HepG2 (cell line): Measurements from ENCODE around the gene TMEM87A. TPM values are rescaled to one million over a fixed set of nuclear protein-coding genes. Genes with fewer than 3 reads are reported as not detected.
"Not testable (repeated sequence)": the region's sequence is repeated elsewhere in the genome, so short reads cannot be mapped to it uniquely, and the experiment has no call there.

Experiments
- ATAC-seq: fragments of 200-7000 bp; cut with Tn5 transposase; 3 replicates; pipeline ENCODE4 v1.9.1; 2020; ENCODE audit warnings: mild to moderate bottlenecking, moderate library complexity
- BruUV-seq: library from RNA; stranded (reverse); fragments of 400-500 nt; replicated peaks from 2 replicates; lab custom pipeline; 2021; lab: Mats Ljungman, UMichigan
- CTCF ChIA-PET: fragments of 300-600 bp; formaldehyde crosslinking; extraction: SDS; loops from one replicate; lab custom pipeline; 2021; ENCODE audit warnings: low total read pairs, inconsistent platforms, low intra/inter-chr PET ratio; lab: Yijun Ruan, JAX
- POLR2A ChIA-PET: fragments of 350-600 bp; sonication (Branson Sonifier 250); formaldehyde crosslinking; loops from one replicate; lab custom pipeline; 2020; ENCODE audit warnings: antibody characterized with exemption, inconsistent platforms; lab: Yijun Ruan, JAX
- DNase-seq: peaks from one replicate; pipeline ENCODE4 v3.0.0-alpha.2; 2015; ENCODE audit warnings: low spot score
- FAIRE-seq: peaks from 3 replicates; lab custom pipeline; 2011; peaks lifted over from hg19 to GRCh38; lab: Jason Lieb, UNC
- H2AFZ ChIP-seq: one replicate; pipeline ENCODE4 v1.6.1; 2011; ENCODE audit warnings: low read length, inconsistent platforms
- H3K27ac ChIP-seq: fragments of 300-600 bp; 3 replicates; pipeline ENCODE4 v1.8.0; 2011; ENCODE audit warnings: mixed run types, mild to moderate bottlenecking, mixed read lengths, low read length, inconsistent platforms; ENCODE audit not compliant: insufficient read depth; ENCODE audit errors: extremely low read length
- H3K27me3 ChIP-seq, 2 experiments: fragments of 200-600 bp in 1 of 2; 2 replicates in 1 of 2; 3 replicates in 1 of 2; pipeline versions ENCODE4 v1.6.0 to v1.8.0; 2011; ENCODE audit warnings: low read length in 2 of 2, mild to moderate bottlenecking in 2 of 2, moderate library complexity in 2 of 2, inconsistent platforms in 1 of 2; ENCODE audit not compliant: insufficient read depth in 2 of 2, control insufficient read depth in 1 of 2
- H3K36me3 ChIP-seq, 2 experiments: fragments of 200-600 bp in 1 of 2; replicated peaks in 1 of 2; 2 replicates in 1 of 2; 3 replicates in 1 of 2; pipeline versions ENCODE4 v1.5.1 to v1.8.0; 2011; ENCODE audit warnings: low read length in 2 of 2, inconsistent platforms in 1 of 2; ENCODE audit not compliant: insufficient read depth in 2 of 2, control insufficient read depth in 1 of 2
- H3K4me1 ChIP-seq: 2 replicates; pipeline ENCODE4 v1.5.1; 2012; ENCODE audit warnings: low read length, inconsistent platforms; ENCODE audit not compliant: insufficient read depth
- H3K4me2 ChIP-seq: 2 replicates; pipeline ENCODE4 v1.6.0; 2011; ENCODE audit warnings: low read depth, low read length, inconsistent platforms
- H3K4me3 ChIP-seq, 3 experiments: fragments of 200-600 bp in 1 of 3; sonication (generic), shearing (Covaris generic) in 1 of 3; replicated peaks in 1 of 3; 2 replicates each; pipeline ENCODE4 v1.5.1; 2011 to 2016; ENCODE audit warnings: low read length in 3 of 3, inconsistent platforms in 2 of 3, low read depth in 2 of 3, mild to moderate bottlenecking in 2 of 3, control low read depth in 1 of 3, mixed read lengths in 1 of 3; ENCODE audit not compliant: insufficient read depth in 1 of 3
- H3K79me2 ChIP-seq: one replicate; pipeline ENCODE4 v1.6.1; 2011; ENCODE audit warnings: low read length, inconsistent platforms; ENCODE audit not compliant: insufficient read depth
- H3K9ac ChIP-seq: 2 replicates; pipeline ENCODE4 v1.6.0; 2011; ENCODE audit warnings: mild to moderate bottlenecking, low read depth, low read length, inconsistent platforms; ENCODE audit not compliant: insufficient read depth
- H3K9me3 ChIP-seq: 2 replicates; pipeline ENCODE4 v1.5.1; 2012; ENCODE audit warnings: mild to moderate bottlenecking, low read length
- H4K20me1 ChIP-seq: 2 replicates; pipeline ENCODE4 v1.6.0; 2011; ENCODE audit warnings: inconsistent platforms, mild to moderate bottlenecking, low read length, moderate library complexity; ENCODE audit not compliant: insufficient read depth
- FOXC1 ChIP-seq: sonication (generic); formaldehyde crosslinking; IDR thresholded peaks from 2 replicates; pipeline ENCODE4 v1.8.0; 2022; ENCODE audit warnings: mild to moderate bottlenecking, missing genetic modification reagents, borderline replicate concordance
- GFI1 ChIP-seq: sonication (generic); formaldehyde crosslinking; IDR thresholded peaks from 2 replicates; pipeline ENCODE4 v1.5.0; 2020; ENCODE audit warnings: missing genetic modification reagents, mild to moderate bottlenecking, borderline replicate concordance
- KDM1A ChIP-seq: IDR thresholded peaks from 2 replicates; pipeline ENCODE4 v1.6.1; 2016; ENCODE audit warnings: missing compliant biosample characterization
- NFYC ChIP-seq: IDR thresholded peaks from 2 replicates; pipeline ENCODE4 v1.6.1; 2016; ENCODE audit warnings: missing genetic modification reagents, missing compliant biosample characterization
- POLR2AphosphoS5 ChIP-seq: IDR thresholded peaks from 2 replicates; pipeline ENCODE4 v1.6.1; 2012; ENCODE audit warnings: low read depth, low read length
- RBFOX2 ChIP-seq: fragments of 200-400 bp; formaldehyde crosslinking; IDR thresholded peaks from 2 replicates; pipeline ENCODE4 v1.6.1; 2017; ENCODE audit warnings: low read depth, mild to moderate bottlenecking, low read length
- RBM39 ChIP-seq: fragments of 200-400 bp; formaldehyde crosslinking; IDR thresholded peaks from one replicate; pipeline ENCODE4 v1.6.1; 2018; ENCODE audit warnings: antibody characterized with exemption, mild to moderate bottlenecking, low read depth, low read length; ENCODE audit not compliant: poor library complexity, severe bottlenecking
- SCMH1 ChIP-seq: sonication (generic); formaldehyde crosslinking; IDR thresholded peaks from 2 replicates; pipeline ENCODE4 v1.9.0; 2021; ENCODE audit warnings: missing genetic modification reagents, mild to moderate bottlenecking, borderline replicate concordance
- TBL1XR1 ChIP-seq: fragments of 150-350 bp; IDR thresholded peaks from 2 replicates; pipeline ENCODE4 v1.6.1; 2014; ENCODE audit warnings: borderline replicate concordance, low read length; ENCODE audit not compliant: partially characterized antibody
- TCF7 ChIP-seq: sonication (generic); IDR thresholded peaks from 2 replicates; pipeline ENCODE4 v1.6.1; 2016; ENCODE audit warnings: antibody characterized with exemption, low read depth
- ZNF562 ChIP-seq: sonication (generic); formaldehyde crosslinking; IDR thresholded peaks from 2 replicates; pipeline ENCODE4 v1.8.0; 2022; ENCODE audit warnings: missing genetic modification reagents, borderline replicate concordance
- ZNF644 ChIP-seq: IDR thresholded peaks from 2 replicates; pipeline ENCODE4 v1.6.1; 2016; ENCODE audit warnings: low read depth
- WGBS: methylation state at CpG from one replicate; pipeline ENCODE4 v1.1.6; 2017; ENCODE audit warnings: low lambda C conversion rate; 5-methylcytosine and 5-hydroxymethylcytosine counted together
- in situ Hi-C: cut with HindIII; loops from 2 replicates; pipeline ENCODE4 v1.10.0; 2017; ENCODE audit warnings: low pct_unique_long_range_greater_than_20kb; ENCODE audit not compliant: extremely low pct_ligation_motif_present
- intact Hi-C: fragments of 100-400 bp; cut with micrococcal nuclease; formaldehyde crosslinking; loops from one replicate; pipeline ENCODE4 v1.10.0; 2022; ENCODE audit not compliant: unreplicated experiment
- polyA plus RNA-seq, 8 experiments: library from polyadenylated mRNA; depleted of rRNA in 3 of 8; stranded (reverse) in 7 of 8; unstranded in 1 of 8; fragments of >200 nt; fragmentation: Illumina TruSeq in 4 of 8; extraction: Trizol in 4 of 8; gene quantifications; 2 replicates each; pipeline versions ENCODE4 v1.2.1 to v1.2.3, GENCODE V29; 2011 to 2016; ENCODE audit warnings: low read depth in 4 of 8, missing spikeins in 1 of 8, mixed read lengths in 1 of 8; ENCODE audit not compliant: insufficient read depth in 1 of 8
- total RNA-seq, 5 experiments: library from RNA; depleted of rRNA; stranded (reverse); fragments of >200 nt; fragmentation: Illumina TruSeq; extraction: Trizol; gene quantifications; 2 replicates each; pipeline ENCODE4 v1.2.3, GENCODE V29; 2016; ENCODE audit warnings: low read depth in 1 of 5
- TF ChIP-seq, protein P1 (sequence below), 2 experiments: sonication (generic) in 1 of 2; formaldehyde crosslinking in 1 of 2; IDR thresholded peaks; 2 replicates each; pipeline versions ENCODE4 v1.4.0 to v1.6.1; 2018 to 2020; ENCODE audit warnings: missing genetic modification reagents in 2 of 2, borderline replicate concordance in 1 of 2, low read depth in 1 of 2, mild to moderate bottlenecking in 1 of 2, missing biosample characterization in 1 of 2
- TF ChIP-seq, protein P2 (sequence below): sonication (generic); formaldehyde crosslinking; IDR thresholded peaks from 2 replicates; pipeline ENCODE4 v1.5.0; 2020; ENCODE audit warnings: mild to moderate bottlenecking, missing genetic modification reagents
- TF ChIP-seq, protein P3 (sequence below): sonication (generic); formaldehyde crosslinking; IDR thresholded peaks from 2 replicates; pipeline ENCODE4 v1.4.0; 2020; ENCODE audit warnings: mild to moderate bottlenecking, missing genetic modification reagents

Gene TMEM87A
- total and polyA plus RNA-seq, 2 of the 13 experiments (the other 11 are each of a cell fraction or from before 2014, with no cell fraction given), result 20.2 to 42.8 TPM

DNA sequence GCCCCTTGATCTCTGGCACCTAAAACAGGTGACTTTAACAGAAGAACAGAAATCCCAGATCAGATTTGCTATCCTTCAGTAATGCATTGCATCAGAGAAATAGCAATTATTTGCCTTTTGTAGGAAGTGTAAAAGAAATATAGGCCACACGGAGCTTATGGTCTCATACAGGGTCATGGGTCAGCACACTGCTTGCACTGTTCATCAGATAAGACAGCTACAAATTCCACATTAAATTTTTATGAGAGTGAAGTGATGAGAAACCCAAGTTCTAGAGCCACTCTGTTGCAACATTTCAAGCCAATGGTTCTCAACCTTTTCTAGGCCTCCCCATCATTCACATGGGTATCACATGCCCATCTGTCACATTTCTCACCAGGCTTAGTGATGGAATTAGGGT, 33.4 kb upstream of the TMEM87A start:
- no peak for FAIRE-seq
- no peaks in the 10 kb centered on the region for H3K79me2 ChIP-seq
- peaks cover 0 to 5% of the 10 kb centered on the region in 2 experiments; a peak in 2 of 5 replicates for H3K36me3 ChIP-seq
- no peak overlapping the region for H3K4me3 ChIP-seq
- no TSS peak for BruUV-seq
- H3K9me3 ChIP-seq, result no peaks in the 10 kb centered on the region
- in situ Hi-C loops, result no loop called here
- H3K27me3 ChIP-seq, result no peaks in the 10 kb centered on the region
- H3K9ac ChIP-seq, result no peak overlapping the region
- H3K4me2 ChIP-seq, result no peak overlapping the region
- no peak for ATAC-seq
- CTCF ChIA-PET, result no interaction called here
- H3K27ac ChIP-seq, result no peak overlapping the region
- POLR2A ChIA-PET, result no interaction called here
- H2AFZ ChIP-seq, result no peak overlapping the region
- 71% methylated on average over 1 of the region's 1 CpG for WGBS
- TF ChIP-seq NFYC (CRISPR knock-in tag) (no peak), SCMH1 (CRISPR knock-in tag) (no peak), TBL1XR1 (no peak), GFI1 (CRISPR knock-in tag) (no peak), TCF7 (no peak), ZNF562 (CRISPR knock-in tag) (no peak), RBM39 (no peak), RBFOX2 (no peak), FOXC1 (no peak), KDM1A (no peak), POLR2AphosphoS5 (no peak), ZNF644 (CRISPR knock-in tag) (no peak)
- TF ChIP-seq, protein P1, sequence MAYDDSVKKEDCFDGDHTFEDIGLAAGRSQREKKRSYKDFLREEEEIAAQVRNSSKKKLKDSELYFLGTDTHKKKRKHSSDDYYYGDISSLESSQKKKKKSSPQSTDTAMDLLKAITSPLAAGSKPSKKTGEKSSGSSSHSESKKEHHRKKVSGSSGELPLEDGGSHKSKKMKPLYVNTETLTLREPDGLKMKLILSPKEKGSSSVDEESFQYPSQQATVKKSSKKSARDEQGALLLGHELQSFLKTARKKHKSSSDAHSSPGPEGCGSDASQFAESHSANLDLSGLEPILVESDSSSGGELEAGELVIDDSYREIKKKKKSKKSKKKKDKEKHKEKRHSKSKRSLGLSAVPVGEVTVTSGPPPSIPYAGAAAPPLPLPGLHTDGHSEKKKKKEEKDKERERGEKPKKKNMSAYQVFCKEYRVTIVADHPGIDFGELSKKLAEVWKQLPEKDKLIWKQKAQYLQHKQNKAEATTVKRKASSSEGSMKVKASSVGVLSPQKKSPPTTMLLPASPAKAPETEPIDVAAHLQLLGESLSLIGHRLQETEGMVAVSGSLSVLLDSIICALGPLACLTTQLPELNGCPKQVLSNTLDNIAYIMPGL (CRISPR knock-in tag; IDR thresholded peaks at IDR 0.05; ENCODE audit: borderline replicate concordance in 1 of 2, low read depth in 1 of 2), result no peak
- TF ChIP-seq, protein P2, sequence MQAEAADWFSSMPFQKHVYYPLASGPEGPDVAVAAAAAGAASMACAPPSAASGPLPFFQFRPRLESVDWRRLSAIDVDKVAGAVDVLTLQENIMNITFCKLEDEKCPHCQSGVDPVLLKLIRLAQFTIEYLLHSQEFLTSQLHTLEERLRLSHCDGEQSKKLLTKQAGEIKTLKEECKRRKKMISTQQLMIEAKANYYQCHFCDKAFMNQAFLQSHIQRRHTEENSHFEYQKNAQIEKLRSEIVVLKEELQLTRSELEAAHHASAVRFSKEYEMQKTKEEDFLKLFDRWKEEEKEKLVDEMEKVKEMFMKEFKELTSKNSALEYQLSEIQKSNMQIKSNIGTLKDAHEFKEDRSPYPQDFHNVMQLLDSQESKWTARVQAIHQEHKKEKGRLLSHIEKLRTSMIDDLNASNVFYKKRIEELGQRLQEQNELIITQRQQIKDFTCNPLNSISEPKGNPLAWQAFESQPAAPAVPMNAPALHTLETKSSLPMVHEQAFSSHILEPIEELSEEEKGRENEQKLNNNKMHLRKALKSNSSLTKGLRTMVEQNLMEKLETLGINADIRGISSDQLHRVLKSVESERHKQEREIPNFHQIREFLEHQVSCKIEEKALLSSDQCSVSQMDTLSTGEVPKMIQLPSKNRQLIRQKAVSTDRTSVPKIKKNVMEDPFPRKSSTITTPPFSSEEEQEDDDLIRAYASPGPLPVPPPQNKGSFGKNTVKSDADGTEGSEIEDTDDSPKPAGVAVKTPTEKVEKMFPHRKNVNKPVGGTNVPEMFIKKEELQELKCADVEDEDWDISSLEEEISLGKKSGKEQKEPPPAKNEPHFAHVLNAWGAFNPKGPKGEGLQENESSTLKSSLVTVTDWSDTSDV, result no peak
- TF ChIP-seq, protein P3, sequence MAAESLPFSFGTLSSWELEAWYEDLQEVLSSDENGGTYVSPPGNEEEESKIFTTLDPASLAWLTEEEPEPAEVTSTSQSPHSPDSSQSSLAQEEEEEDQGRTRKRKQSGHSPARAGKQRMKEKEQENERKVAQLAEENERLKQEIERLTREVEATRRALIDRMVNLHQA (CRISPR knock-in tag), result no peak
- intact Hi-C loops, result no loop called here
- no peaks in the 10 kb centered on the region for H3K4me1 ChIP-seq
- no peak for DNase-seq
- H4K20me1 ChIP-seq, result no peaks in the 10 kb centered on the region

DNA sequence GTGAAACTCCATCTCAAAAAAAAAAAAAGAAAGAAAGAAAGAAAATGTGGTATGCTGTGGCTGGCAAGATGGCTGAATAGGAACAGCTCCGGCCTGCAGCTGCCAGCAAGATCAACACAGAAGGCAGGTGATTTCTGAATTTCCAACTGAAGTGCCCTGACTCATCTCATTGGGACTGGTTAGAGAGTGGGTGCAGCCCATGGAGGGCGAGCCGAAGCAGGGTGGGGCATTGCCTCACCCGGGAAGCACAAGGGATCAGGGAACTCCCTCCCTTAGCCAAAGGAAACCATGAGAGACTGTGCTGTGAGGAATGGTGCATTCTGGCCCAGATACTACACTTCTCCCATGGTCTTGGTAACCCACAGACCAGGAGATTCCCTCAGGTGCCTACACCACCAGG, 27.8 kb upstream of the TMEM87A start:
- POLR2A ChIA-PET, CTCF ChIA-PET, H3K4me1 ChIP-seq, H3K27me3 ChIP-seq, H3K9me3 ChIP-seq, intact Hi-C loops, H3K9ac ChIP-seq, H3K27ac ChIP-seq, H3K36me3 ChIP-seq, H3K4me3 ChIP-seq, H2AFZ ChIP-seq, H3K4me2 ChIP-seq, DNase-seq, in situ Hi-C loops, H3K79me2 ChIP-seq, H4K20me1 ChIP-seq, FAIRE-seq, ATAC-seq, BruUV-seq: not testable (repeated sequence)
- 100% methylated on average over 4 of the region's 4 CpGs for WGBS
